Endothelial cell (in vitro differentiated cells): Measurements from ENCODE around the gene GATA5. TPM values are rescaled to one million over a fixed set of nuclear protein-coding genes. Genes with fewer than 3 reads are reported as not detected.
A peak's percentile ranks its signal among the peaks of the same experiment; 100 is the strongest.

ENCODE experiments used
- DNase-seq: peaks from one replicate; pipeline ENCODE4 v3.0.0; 2021; ENCODE audit warnings: low spot score
- H3K27ac Mint-ChIP-seq: one replicate; pipeline ENCODE4 v1.8.0; 2021; ENCODE audit warnings: mixed read lengths, inconsistent platforms; ENCODE audit not compliant: unreplicated experiment
- H3K27me3 Mint-ChIP-seq: one replicate; pipeline ENCODE4 v1.8.0; 2021; ENCODE audit warnings: mild to moderate bottlenecking, moderate library complexity, mixed read lengths, inconsistent platforms; ENCODE audit not compliant: unreplicated experiment
- H3K36me3 Mint-ChIP-seq: one replicate; pipeline ENCODE4 v1.8.0; 2021; ENCODE audit warnings: mild to moderate bottlenecking, low read depth, mixed read lengths, inconsistent platforms; ENCODE audit not compliant: unreplicated experiment
- H3K4me1 Mint-ChIP-seq: one replicate; pipeline ENCODE4 v1.8.0; 2021; ENCODE audit warnings: mild to moderate bottlenecking, mixed read lengths, inconsistent platforms; ENCODE audit not compliant: unreplicated experiment
- H3K4me3 Mint-ChIP-seq: one replicate; pipeline ENCODE4 v1.8.0; 2021; ENCODE audit warnings: mild to moderate bottlenecking, mixed read lengths, inconsistent platforms; ENCODE audit not compliant: unreplicated experiment
- H3K9me3 Mint-ChIP-seq: one replicate; pipeline ENCODE4 v1.8.0; 2021; ENCODE audit warnings: mixed read lengths, inconsistent platforms; ENCODE audit not compliant: unreplicated experiment
- total RNA-seq: library from RNA; stranded (reverse); fragmentation: NEBNext Ultra II Directional; extraction: Animal tissue kit (Norgen Biotek cat#: 25700); gene quantifications from one replicate; pipeline ENCODE4 v1.2.1, GENCODE V29; 2021; ENCODE audit not compliant: unreplicated experiment
- TF ChIP-seq, protein P1 (sequence below): fragments of 200-600 bp; sonication (generic); IDR thresholded peaks from one replicate; pipeline ENCODE4 v1.5.0; 2021; ENCODE audit warnings: antibody characterized with exemption; ENCODE audit not compliant: unreplicated experiment

Gene GATA5
- total RNA-seq, 1 donor from 2014 or later: not detected

DNA sequence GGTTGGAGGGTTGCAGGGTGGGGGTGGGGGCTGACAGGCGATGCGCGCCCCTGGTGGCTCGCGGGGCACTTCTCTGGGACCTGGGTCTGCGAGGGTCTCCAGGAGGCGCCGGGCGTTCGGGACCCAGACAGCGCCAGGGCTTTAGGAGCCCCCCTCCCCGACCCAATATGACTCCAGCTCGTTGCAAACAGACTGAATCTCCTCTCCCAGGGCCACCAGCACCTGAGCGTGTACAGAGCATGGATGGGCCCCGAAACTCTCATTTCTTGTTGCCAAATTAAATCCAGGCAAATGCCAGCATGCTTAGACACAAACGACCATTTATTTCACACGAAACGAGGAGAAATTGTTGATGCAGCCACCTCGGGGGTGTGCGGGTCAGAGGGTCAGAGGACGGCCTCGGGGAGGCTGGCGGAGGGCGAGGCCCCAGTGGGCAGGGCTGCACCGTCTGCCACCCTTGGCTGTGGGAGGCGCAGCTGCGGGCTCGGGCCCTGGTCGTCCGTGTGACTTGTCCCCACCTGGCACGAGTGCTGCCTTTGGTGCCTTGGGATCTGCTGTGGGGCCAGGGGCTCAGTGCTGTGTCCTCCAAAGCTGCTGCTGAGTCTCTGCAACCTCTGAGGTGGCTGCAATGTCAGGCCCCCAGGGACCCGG, 20.9 kb upstream of the GATA5 start:
- DNase-seq: peak; percentile 63
- Mint-ChIP-seq H3K9me3 (no peaks in the 10 kb centered on the region), H3K4me1 (peaks cover 7% of the 10 kb centered on the region), H3K4me3 (no peak overlapping the region), H3K36me3 (peaks cover 4% of the 10 kb centered on the region), H3K27me3 (peaks cover 14% of the 10 kb centered on the region), H3K27ac (no peak overlapping the region)
- TF ChIP-seq, protein P1, sequence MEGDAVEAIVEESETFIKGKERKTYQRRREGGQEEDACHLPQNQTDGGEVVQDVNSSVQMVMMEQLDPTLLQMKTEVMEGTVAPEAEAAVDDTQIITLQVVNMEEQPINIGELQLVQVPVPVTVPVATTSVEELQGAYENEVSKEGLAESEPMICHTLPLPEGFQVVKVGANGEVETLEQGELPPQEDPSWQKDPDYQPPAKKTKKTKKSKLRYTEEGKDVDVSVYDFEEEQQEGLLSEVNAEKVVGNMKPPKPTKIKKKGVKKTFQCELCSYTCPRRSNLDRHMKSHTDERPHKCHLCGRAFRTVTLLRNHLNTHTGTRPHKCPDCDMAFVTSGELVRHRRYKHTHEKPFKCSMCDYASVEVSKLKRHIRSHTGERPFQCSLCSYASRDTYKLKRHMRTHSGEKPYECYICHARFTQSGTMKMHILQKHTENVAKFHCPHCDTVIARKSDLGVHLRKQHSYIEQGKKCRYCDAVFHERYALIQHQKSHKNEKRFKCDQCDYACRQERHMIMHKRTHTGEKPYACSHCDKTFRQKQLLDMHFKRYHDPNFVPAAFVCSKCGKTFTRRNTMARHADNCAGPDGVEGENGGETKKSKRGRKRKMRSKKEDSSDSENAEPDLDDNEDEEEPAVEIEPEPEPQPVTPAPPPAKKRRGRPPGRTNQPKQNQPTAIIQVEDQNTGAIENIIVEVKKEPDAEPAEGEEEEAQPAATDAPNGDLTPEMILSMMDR: peak; percentile 83

DNA sequence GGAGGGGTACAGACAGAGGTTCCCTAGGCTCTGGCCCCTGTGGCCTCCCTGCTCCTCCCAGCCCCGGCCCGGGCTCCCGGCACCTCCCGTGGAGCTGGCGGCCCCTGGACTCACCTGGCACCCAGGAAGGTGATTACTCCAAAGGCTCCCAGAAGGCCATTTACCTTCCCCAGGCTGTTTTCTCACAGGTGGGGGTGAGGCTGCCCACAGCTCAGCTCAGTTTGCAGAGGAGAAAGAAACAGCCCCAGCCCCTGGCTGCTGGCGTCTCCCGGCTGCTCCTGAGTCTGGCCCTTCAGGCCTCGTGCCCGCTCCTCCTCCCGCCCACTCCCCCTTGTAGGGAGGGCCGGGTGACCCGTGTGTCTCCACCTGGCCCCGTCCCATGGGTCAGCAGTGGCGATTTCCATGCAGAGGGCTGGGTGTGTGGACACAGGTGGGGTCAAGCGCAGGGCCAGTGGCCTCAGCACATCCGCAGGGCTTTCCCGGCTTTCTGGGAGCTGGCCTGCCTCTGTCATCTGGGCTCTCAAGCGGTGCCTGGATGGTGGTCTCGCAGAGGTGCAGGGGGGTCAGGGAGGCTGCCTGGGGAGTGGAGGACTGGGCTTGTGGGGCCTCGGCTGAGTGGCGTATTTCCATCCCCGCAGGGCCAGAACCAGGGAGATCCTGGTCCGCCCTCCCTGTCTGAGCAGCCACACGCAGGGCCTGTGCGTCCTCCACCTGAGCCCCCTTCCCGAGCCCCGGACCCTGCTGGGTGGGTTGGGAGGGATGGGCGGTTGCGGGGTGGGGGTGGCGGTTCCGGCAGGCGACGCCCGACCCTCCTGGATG, 20.2 kb upstream of the GATA5 start:
- H3K27ac Mint-ChIP-seq: no peak overlapping the region
- H3K4me1 Mint-ChIP-seq: peaks cover 5% of the 10 kb centered on the region
- H3K9me3 Mint-ChIP-seq: no peaks in the 10 kb centered on the region
- H3K27me3 Mint-ChIP-seq: peaks cover 14% of the 10 kb centered on the region
- DNase-seq: no peak
- TF ChIP-seq, protein P1: no peak
- H3K4me3 Mint-ChIP-seq: no peak overlapping the region
- peaks cover 4% of the 10 kb centered on the region for H3K36me3 Mint-ChIP-seq

DNA sequence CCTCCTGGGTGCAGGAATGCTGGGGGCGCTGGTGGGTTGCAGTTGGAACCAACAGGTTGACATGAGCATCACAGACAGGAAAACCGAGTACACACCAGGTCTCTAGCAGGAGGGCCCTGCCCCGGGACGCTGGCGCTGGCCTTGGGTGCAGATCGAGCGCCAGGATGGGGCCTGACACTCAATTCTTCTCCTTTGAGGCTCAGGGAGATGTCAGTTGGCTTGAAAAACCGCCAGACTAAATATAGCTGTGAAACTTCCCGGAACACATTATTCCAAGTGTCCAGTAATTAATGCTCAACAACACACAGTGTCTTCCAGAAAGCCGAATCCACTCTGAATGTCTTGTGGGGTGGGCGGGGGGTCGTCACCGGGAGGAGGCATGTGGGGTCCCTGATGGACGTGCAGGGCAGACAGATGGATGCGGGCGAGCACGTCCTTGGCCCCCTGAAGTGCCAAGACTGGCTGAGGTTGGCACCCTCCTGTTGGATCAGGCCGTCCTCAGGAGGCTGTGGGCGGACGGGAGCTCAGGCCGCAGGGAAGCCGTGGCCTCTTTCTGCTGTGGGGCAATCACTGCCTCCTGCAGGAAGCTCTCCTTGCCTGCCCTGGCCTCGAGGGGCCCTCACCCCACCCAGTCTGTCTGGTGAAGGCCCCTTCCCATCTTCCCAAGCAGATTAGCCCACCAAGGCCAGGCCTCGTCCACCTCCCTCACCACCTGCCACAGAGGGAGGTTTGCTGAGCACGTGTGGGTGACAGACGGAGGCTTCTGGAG, 19.4 kb upstream of the GATA5 start:
- H3K27me3 Mint-ChIP-seq: peaks cover 13% of the 10 kb centered on the region
- no peak for DNase-seq
- H3K9me3 Mint-ChIP-seq: no peaks in the 10 kb centered on the region
- no peak overlapping the region for H3K27ac Mint-ChIP-seq
- peaks cover 3% of the 10 kb centered on the region for H3K36me3 Mint-ChIP-seq
- H3K4me1 Mint-ChIP-seq: no peaks in the 10 kb centered on the region
- no peak overlapping the region for H3K4me3 Mint-ChIP-seq
- TF ChIP-seq, protein P1: no peak

DNA sequence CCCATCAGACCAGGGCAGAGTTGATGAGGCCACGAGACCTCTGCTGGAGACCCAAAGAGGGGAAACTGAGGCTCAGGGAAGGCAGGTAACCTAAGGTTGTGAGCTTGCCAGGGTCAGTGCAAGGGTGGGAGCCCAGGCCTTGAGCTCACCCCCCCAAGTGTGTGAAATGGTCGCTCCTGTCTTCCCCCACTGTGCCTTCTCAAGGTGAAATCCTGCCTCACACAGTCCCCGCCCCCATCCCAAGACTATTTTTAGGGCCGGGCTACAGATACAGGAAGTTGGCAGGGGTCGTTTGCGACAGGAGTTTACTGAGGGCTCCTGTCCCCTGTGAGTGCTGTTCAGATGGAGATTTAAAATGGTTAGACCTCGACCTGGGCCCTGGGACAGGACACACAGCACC, 18.7 kb upstream of the GATA5 start:
- peaks cover 13% of the 10 kb centered on the region for H3K27me3 Mint-ChIP-seq
- H3K4me3 Mint-ChIP-seq: no peak overlapping the region
- no peak overlapping the region for H3K27ac Mint-ChIP-seq
- TF ChIP-seq, protein P1: no peak
- H3K4me1 Mint-ChIP-seq: no peaks in the 10 kb centered on the region
- no peaks in the 10 kb centered on the region for H3K9me3 Mint-ChIP-seq
- H3K36me3 Mint-ChIP-seq: peaks cover 3% of the 10 kb centered on the region
- no peak for DNase-seq
